Stimulated activated CD8-positive, alpha-beta memory T cell treated with anti-CD3 and anti-CD28 coated beads, Interleukin-2, amount 100 ng/mL, for 1 hour (primary cell): Measurements from ENCODE around the gene RCN2.

Source experiments
- DNase-seq, 2 donors: peaks; one replicate each; pipeline ENCODE4 v3.0.0-alpha.2; 2020; ENCODE audit warnings: low read depth in 2 of 2

Gene RCN2

DNA sequence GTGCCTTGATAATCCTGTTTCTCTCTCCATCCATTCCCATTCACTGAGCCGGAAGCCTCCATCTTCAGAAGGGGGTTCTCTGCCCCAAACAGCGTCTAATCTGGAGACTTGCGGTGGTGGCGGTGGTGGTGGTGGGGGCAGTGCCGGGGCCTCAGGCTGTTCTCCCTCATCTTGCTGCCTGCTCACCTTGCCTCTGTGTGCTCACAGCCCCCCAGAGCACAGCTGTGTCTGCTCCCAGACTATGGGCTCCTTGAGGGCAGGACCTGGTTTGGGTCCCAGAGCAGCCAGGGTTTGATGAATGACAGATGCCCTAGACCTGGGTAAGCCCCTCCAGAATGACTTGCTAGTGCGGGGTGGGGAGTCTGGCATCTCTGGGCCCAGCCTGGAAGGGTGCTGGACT is 62.9 kb downstream of the RCN2 start:
- DNase-seq: no peak

- peak in 1 of 2 donors; percentile 43 for DNase-seq
Measured at GRCh38 chr15:76994971-76995945, 63.7 kb downstream of the RCN2 start, which contains the start of gene PSTPIP1. Gene PSTPIP1, plus strand, starts transcription at chr15:76995126. Its CDS starts 448 bp downstream, at chr15:76995574.

DNA sequence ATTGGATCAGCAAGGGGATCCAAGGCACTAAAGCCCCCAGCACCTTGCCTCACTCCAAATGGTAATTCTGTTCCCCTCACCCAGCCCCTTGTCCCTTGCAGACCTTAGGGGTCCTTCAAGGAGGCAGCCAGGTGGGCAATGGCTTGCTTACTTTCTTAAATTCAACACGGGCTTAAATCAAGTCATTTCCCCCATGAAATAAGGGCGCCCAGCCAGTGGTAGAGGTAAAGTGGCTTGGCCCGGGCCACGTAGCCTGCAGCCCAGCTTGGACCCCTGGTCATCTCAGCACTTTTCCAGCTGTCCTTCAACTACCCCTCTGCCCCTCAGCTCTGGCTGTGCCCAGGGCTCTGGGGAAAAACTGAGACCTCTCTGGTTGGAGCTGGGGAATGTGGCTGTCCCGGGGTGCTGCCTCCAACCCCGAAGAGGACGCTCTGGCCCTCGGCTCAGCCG is 64.6 kb downstream of the RCN2 start:
- no peak for DNase-seq

GRCh38 chr15:76996526-76997401 is 65.2 kb downstream of the RCN2 start:
- peak in 1 of 2 donors; percentile 37 for DNase-seq

- no peak for DNase-seq
Measured at GRCh38 chr15:76998663-76999285, 67.2 kb downstream of the RCN2 start.

GRCh38 chr15:76999996-77000395 is 68.4 kb downstream of the RCN2 start:
- DNase-seq: no peak

- DNase-seq: no peak
Measured at GRCh38 chr15:77001351-77001750, 69.8 kb downstream of the RCN2 start.

DNA sequence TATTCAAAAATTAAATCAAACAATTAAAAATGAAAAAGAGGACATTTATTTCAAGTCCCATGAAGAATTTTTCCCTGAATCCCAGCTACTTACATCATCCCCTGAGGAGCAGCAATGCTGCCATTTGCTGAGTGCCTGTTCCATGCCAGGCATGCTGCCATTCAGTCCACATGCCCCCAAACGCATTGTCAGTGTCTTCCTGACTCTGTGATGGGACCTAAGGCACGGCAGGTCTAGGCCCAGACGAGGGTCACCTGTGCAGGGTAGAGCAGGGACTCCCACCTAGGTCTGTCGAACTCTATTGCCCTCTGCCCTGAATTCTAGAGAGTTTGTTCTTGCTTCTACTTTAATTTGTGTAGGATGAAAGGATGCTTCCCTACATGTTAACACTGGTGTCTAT is 70.4 kb downstream of the RCN2 start:
- DNase-seq: no peak

GRCh38 chr15:77002436-77002835 is 70.9 kb downstream of the RCN2 start:
- DNase-seq: no peak

- no peak for DNase-seq
Measured at GRCh38 chr15:77002954-77003912, 71.7 kb downstream of the RCN2 start.
